Ramos (cell line): ENCODE data around the gene KNSTRN.

Source experiments
- in situ Hi-C: fragments of 300-500 bp; cut with MboI; formaldehyde crosslinking; loops from one replicate; pipeline ENCODE4 v1.14.3; 2022; ENCODE audit warnings: low sequenced_read_pairs; ENCODE audit not compliant: unreplicated experiment

The KNSTRN gene

DNA sequence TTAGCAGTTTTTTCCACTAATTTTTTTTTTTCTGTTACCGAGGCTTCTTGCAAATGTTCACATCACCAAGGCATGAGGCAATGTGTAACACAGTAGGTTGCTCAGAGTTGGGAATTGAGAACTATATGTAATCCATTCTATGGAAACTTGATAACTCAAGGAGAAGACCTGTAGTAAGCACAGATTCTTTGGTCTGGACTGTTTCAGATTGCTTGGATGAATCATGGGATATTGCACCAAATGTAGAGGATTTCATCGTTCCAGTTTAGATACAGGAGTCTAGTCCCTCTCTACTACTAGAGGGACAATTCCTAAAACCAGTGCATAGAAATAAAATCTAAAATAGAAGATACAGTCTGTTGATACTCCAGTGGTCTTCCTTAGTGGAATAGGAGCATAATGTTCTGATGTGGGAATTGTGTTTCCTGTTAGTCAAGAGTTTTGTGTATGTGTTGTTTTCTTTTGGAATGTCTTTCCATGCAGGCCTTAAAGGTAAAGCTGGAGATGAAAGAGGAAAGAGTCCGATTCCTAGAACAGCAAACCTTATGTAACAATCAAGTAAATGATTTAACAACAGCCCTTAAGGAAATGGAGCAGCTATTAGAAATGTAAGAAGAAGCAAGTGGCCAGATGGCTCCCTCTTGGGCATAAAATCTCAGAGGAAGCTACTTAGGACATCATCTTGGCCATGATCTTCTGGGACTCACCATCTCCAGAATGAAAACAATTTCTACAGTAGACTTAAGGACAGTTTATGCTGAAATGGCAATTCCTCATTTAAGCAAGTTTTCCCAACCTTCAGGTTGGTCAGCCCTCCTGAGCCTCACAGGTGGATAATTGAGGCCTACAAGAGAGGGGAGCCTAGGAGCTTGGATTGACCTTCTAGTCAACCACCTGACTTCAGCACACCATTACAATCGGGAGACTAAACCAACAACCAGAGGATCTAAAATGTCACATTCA lies 10.7 kb downstream of the KNSTRN start:
- in situ Hi-C loops = no loop called here

DNA sequence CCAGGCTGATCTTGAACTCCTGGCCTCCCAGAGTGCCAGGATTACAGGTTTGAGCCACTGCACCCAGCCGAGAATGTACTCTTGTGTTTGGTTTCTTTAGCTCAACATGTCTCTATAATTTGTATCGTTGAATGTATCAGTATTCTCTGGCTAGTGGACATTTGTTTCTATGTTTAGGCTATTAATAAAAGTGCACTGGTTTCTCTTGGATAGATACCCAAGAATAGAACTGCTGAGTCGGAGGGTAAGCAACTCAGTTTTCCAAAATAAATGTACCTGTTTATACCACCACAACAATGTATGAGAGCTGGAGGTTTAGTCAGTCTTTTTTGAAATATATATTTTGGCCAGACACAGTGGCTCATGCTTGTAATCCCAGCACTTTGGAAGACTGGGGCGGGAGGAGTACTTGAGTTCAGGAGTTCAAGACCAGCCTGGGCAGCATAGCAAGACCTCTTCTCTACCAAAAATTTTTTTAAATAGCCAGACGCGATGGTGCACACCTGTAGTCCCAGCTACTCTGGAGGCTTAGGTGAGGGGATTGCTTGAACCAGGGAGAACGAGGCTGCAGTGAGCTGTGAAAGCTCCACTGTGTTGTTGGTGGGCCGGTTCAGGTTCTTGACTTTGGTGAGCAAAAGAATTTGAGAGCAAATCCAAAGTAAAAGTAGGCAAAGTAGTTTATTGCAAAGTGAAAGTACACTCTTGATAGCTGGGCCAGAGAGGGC lies 15.3 kb downstream of the KNSTRN start:
- in situ Hi-C loops = no loop called here

DNA sequence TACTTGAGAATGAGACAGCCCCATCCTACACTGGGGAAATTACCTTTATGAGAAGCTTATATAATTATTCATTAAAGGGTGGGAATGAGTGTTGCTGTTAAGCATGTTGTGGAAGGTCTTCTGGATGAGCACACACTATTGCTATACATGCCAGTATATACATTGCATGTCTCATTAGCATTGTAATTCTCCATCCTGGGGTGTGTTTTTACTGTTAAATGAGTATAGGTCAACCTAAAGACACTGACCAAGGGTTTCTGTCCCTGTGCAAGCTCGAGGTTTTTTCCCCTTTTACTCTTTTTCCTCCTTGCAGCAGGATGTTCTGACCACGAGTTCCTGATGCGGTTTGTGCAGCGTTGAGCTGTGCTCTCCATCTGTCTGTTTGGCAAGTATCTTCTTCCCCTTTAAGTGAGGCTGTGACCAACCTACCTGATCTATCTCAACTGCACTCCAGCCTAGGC lies 15.9 kb downstream of the KNSTRN start:
- in situ Hi-C loops = no loop called here

DNA sequence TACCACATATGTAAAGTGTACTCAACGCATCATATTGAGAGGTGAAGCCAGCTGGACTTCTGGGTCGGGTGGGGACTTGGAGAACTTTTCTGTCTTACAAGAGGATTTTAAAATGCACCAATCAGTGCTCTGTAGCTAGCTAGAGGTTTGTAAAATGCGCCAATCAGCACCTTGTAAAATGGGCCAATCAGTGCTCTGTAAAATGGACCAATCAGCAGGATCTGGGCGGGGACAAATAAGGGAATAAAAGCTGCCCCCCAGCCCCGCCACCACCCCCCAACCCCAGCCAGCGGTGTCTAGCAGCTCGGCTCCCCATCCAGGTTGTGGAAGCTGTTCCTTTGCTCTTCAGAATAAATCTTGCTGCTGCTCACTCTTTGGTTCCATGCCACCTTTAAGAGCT lies 16.8 kb downstream of the KNSTRN start:
- in situ Hi-C loops = no loop called here

DNA sequence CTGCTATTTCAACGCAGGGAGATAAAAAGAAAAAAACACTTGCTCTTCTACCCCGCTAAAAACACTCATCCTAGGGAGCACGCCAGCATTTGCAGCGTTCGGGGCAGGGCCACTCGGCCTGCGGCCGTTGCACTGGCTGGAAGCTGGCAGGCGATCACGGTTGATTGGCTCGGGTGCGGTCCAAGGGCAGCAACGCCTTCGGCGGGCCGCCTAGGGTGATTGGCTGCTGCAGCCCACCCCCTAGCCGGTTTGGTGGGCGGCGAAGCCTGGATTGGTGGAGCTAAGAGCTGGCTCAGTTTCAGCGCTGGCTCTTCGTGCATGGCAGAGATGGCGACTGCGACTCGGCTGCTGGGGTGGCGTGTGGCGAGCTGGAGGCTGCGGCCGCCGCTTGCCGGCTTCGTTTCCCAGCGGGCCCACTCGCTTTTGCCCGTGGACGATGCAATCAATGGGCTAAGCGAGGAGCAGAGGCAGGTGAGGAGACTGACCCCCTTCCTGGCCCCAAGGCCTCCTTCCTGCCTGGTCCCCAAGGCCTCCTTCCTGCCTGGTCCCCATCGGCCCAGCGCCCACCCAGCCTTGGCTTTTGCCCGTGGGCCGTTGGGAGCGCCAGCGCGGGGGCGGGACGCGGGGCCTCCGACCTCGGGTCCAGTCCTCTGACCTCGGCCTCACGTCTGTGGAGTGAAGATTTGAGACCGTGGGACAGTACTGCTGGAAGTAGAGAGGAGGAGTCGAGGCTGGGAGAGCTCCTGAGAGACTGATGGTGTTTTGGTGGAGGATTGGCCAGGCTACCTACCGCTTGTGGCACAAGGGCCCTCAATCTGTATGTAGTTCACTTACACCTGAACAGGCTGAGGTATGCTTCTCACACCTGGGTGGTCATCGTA lies 23.2 kb downstream of the KNSTRN start, which contains the start of gene IVD:
Gene IVD, plus strand, starts transcription at position 295 of the 881 bp plus-strand sequence. Its CDS starts 33 bp downstream, at position 328.
- in situ Hi-C loops = no loop called here

DNA sequence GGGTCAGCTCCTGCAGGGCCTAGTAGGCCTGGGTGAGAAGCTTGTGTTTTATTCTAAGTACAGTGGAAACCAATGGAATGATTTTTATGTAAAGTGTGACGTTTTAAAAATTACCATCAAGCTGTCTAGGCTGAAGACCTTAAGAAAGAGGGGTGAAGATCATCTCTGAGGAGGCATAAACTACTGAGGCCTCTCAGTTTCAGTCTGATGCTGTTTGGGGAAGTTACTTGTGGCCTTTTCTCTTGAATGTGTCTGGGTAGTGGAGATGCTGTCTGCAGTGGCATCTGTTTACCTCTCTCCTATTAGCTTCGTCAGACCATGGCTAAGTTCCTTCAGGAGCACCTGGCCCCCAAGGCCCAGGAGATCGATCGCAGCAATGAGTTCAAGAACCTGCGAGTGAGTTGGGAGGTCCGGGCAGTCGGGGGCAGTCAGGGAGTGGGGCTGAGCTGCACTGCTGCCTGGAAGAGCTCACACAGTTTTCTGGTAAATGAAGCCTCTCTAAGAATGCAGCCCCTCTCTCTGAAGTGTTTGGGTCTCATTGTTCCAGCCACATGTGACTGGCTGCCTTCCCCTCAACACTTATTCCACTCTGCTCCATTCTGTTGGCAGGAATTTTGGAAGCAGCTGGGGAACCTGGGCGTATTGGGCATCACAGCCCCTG lies 24.9 kb downstream of the KNSTRN start:
- in situ Hi-C loops = no loop called here

DNA sequence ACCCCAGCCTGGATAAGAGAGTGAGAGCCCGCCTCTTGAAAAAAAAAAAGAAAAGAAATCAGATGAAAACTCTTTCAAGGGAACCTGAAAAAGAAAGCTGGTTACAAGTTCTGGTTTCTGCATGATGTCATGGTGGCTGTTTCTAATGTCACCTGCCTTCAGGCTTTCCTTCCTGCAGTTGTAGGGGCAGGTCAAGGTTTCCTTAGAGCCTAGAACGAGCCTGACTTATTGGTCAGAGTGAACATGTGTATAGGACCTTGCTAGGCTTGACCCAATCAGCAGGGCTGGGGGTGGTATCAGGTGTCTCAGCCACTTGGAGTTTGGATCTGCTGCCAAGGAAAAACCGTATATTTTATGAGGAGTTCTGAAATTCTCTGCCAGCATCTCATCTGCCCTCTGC lies 26.8 kb downstream of the KNSTRN start:
- in situ Hi-C loops = no loop called here

DNA sequence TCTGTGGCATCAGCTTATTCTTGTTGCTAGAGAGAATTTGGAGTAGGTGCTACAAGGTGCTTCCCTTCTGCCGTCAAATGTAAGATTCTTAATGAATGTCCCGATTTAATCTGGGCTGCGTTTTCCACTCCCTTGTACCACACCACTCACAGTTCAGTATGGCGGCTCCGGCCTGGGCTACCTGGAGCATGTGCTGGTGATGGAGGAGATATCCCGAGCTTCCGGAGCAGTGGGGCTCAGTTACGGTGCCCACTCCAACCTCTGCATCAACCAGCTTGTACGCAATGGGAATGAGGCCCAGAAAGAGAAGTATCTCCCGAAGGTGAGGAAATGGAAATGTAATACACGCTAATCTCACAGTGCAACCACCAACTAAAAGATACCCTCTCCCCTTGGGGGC lies 28.0 kb downstream of the KNSTRN start:
- in situ Hi-C loops = no loop called here

DNA sequence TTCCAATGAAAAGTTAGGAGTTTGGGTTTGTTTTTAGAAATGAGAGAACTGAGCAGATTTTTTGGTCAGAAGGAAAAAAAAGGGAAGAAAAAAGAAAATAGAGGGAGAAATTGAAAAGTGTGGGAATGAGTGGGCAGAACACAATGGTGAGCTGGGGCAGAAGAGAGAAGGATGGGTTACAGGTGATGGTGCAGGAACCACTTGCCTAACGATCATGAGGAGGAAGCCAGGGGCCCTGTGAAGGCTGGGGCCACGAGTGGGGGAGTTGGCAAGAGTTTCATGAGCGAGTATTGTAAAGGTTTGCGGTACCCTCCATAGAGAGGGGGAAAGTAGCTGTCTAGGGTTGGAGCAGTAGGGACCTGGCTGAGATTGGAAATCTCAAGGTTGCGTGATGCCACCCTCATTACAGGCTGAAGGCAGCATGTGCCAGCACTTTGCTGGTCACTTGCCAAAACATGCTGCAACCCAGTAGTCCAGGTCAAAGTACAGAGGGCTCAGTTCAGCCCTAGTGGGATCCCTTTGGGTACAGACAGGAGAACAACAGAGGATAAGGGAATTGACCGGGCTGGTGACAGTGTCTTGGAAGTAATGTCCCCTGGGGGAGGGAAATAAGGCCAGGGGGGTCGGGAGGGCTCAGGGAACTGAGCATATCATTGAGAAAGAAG lies 29.7 kb downstream of the KNSTRN start:
- in situ Hi-C loops = no loop called here

DNA sequence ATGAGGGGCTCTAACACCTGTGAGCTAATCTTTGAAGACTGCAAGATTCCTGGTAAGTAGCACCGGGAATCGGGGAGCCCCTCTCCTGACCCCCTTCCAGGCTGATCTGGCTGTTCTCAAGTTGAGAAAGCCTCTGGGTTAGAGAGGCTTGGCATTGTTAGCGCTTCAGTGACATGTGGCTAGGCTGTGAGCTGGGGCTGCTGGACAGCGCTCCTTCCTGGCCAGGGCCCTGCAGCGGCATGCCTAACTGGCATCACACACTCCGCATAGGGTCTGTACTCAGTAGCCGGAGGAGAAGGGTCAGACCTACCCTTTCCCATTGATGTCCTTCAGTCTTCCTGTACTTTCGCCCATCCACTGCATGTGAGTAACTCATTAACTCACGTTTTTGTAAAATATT lies 30.5 kb downstream of the KNSTRN start:
- in situ Hi-C loops = no loop called here

DNA sequence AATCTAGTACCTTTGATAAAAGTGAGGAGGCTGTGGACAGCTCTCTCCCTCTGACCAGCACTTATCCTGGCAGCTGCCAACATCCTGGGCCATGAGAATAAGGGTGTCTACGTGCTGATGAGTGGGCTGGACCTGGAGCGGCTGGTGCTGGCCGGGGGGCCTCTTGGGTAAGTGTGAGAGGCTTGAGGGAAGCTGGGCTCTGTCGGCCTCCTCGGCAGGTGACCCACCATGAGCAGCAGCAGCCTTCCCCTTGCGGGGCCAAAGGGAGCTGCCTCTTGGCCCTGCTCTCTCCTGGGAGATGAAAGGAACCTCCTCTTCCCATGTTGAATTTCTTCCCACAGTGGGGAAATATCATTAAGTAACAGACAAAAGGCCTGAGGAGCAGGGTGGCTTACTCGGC lies 32.3 kb downstream of the KNSTRN start:
- in situ Hi-C loops = no loop called here

DNA sequence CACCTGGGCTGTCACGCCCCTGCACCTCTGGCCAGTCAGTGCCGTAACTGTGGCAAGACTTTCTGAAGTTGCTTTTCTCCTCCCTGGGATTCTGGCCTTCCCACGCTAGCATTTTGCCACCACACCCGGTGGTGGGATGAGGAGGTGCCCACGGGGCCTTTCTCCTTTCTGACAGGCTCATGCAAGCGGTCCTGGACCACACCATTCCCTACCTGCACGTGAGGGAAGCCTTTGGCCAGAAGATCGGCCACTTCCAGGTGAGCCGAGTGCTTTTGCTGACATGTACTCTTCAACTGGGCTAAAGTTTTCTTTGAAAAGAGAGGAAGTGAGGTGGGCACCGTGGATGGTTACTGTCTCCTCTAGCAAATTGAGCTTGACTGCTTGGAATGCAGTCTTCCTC lies 32.7 kb downstream of the KNSTRN start:
- in situ Hi-C loops = no loop called here

DNA sequence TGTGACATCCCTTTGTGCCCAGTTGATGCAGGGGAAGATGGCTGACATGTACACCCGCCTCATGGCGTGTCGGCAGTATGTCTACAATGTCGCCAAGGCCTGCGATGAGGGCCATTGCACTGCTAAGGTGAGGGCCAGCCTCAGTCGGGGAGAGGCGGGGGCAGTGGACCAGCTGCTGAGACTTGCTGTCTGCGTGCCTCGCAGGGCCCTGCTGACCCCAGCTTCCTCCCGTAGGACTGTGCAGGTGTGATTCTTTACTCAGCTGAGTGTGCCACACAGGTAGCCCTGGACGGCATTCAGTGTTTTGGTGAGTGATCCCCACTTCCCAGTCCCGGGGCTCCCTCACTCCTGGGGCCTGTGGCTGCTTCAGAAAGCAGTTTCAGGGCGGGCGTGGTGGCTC lies 33.5 kb downstream of the KNSTRN start:
- in situ Hi-C loops = no loop called here

DNA sequence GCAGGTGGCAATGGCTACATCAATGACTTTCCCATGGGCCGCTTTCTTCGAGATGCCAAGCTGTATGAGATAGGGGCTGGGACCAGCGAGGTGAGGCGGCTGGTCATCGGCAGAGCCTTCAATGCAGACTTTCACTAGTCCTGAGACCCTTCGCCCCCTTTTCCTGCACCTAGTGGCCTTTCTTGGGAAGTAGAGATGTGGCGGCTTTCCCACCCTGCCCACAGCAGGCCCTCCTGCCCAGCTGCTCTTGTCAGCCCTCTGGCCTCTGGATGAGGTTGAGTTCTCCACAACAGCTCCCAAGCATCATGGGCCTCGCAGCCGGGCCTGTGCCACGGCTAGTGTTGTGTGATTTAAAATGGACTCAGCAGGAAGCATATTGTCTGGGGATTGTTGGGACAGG lies 35.6 kb downstream of the KNSTRN start:
- in situ Hi-C loops = no loop called here

DNA sequence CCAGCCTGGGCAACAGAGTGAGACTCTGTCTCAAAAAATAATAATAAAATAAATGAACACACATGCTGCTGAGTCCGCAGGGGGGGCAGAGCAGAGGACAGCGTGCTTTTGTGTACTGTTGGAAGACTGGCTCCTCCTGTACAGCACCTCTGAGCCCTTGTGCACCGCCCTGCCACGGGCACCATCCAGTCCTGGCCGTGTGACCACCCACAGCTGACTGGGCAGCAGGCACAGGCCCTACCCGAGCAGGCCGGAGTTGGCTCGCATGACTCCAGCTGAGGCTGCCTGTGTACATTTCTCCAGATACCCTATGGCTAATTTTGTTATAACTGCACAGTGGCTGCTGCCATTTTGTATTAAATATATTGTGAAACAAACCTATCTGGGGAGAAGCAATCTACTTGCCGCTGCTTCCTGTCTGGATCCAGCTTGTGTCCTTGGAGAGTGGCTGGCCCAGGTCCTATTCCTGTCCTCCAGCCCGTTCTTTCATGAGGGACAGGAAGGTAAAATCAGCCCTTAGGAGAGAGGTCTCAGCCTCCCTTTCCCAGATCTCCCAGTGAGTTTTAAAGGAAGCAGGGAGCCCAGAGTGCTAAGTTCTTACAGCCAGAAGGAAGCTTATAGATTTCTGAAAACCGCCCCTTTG lies 37.7 kb downstream of the KNSTRN start:
- in situ Hi-C loops = loop anchor here (5.0 kb wide), 1 partner anchor 73 kb away; no protein-coding TSS in a partner anchor

DNA sequence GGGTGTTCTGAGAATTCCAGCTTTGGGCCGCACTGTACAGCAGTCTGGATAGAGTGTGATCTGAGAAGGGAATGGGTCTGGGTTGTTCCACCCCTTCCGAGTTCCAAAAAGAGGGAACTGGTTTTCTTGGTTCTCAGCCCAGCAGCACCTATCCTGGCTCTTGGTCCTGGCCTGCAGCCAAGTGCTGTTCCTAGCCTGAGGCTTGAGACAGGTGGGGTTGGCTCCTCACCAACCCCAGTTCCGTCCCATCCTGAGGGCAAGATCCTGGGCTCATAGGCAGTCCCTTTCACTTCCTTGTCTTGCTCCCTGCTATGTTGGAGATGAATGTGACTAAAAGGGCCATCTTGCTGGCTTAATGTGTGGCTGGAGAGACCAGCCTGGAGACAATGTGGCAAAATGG lies 38.3 kb downstream of the KNSTRN start:
- in situ Hi-C loops = loop anchor here (5.0 kb wide), 1 partner anchor 73 kb away; no protein-coding TSS in a partner anchor

DNA sequence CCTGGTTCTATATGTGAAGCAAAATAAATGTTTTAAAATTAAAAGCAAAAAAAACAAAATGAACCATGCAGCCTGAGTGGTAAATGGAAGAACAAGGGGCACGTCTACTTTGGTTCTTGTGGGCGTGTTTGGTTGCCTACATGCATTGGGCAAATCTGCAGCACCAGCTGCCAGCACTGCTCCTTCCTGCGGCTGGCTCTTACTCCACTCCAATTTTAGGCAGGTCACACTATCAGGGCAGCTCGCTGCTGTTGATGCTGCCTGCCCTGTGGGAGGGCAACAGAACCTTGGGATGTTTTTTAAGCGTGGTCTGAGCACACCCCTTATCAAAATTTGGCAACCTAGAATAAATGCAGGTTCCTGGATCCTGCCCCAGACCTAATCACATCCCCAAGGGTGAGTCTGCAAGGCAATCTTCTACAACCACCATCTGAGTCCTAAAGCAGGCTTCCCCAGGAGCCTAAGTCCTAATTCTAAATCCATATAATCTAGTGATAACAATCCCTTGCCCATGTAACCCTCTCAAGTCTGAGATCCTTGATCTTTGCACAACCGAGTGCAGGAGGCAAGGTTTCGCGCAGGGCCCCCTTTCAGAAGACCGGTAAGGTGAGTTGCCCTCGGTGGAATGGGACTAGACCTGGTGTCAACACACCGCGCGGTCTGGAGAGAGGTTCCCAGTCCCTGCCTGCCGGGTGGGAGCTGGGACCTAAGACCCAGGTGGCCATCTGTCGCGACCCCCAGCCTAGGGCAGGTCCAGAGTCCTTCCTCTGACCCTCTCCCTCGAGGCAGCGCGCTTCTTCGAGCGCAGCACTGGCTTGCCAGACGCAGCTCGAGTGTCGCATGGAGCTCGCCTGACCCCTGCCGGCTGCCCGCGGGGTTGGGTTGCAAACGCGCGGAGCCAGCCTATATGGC lies 39.0 kb downstream of the KNSTRN start:
- in situ Hi-C loops = loop anchor here (5.0 kb wide), 1 partner anchor 74 kb away; no protein-coding TSS in a partner anchor
